Right atrium auricular region (tissue), 2 donors: ENCODE data around the gene SAMD1. TPM values are rescaled to one million over a fixed set of nuclear protein-coding genes. Genes with fewer than 3 reads are reported as not detected.

Source experiments
- DNase-seq: peaks from one replicate; pipeline ENCODE4 v3.0.0-alpha.2; 2019; ENCODE audit warnings: low spot score
- H3K27ac ChIP-seq, 2 donors: fragments of 200-600 bp; sonication (generic); 1 replicate in 1 of 2; 2 replicates in 1 of 2; pipeline ENCODE4 v1.5.1; 2016 to 2019
- H3K27me3 ChIP-seq, 2 donors: fragments of 200-600 bp; sonication (generic); one replicate each; pipeline versions ENCODE4 v1.5.1 to v1.6.0; 2017 to 2019
- H3K36me3 ChIP-seq: fragments of 200-600 bp; sonication (generic); one replicate; pipeline ENCODE4 v1.5.1; 2016
- H3K4me1 ChIP-seq, 2 donors: fragments of 200-600 bp; sonication (generic); one replicate each; pipeline versions ENCODE4 v1.5.1 to v1.6.0; 2017 to 2019
- H3K4me3 ChIP-seq, 2 donors: fragments of 200-600 bp; sonication (generic); 1 replicate in 1 of 2; 2 replicates in 1 of 2; pipeline ENCODE4 v1.5.1; 2017 to 2019; ENCODE audit warnings: mild to moderate bottlenecking in 1 of 2, moderate library complexity in 1 of 2
- H3K9me3 ChIP-seq, 2 donors: fragments of 200-600 bp; sonication (generic); one replicate each; pipeline ENCODE4 v1.5.1; 2019
- total RNA-seq, 2 donors: library from RNA; depleted of rRNA; stranded (reverse); fragments of >200 nt; gene quantifications; one replicate each; pipeline ENCODE4 v1.1.0, GENCODE V29; 2016
- TF ChIP-seq, protein P1 (sequence below), 2 donors: fragments of 200-600 bp; sonication (generic); IDR thresholded peaks; one replicate each; pipeline ENCODE4 v1.5.1; 2019; ENCODE audit warnings: antibody characterized with exemption in 2 of 2

Gene SAMD1
- total RNA-seq, 2 donors from 2014 or later, result 20.2 to 38.2 TPM

DNA sequence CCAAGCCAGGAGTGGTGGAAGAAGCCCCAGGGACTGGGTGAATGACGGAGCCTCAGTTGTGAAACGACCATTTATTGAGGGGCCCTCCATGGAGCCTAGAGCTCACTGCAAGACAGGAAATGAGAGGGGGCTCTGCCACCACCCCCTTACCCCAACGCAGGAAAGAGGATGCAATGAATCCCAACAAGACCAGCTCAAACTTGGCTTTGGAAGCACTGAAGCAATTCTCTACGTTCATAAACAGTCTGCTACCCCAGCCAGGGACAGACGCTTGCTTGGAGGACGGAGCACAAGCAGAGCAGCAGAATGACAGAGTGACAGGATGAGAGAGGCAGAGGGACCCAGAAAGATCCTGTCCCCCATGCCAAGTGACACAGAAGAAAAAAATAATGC is 26.0 kb upstream of the SAMD1 start:
- peak overlapping the region; percentile 92 to 96 for H3K27ac ChIP-seq
- no peaks in the 10 kb centered on the region for H3K9me3 ChIP-seq
- DNase-seq, result no peak
- TF ChIP-seq, protein P1, sequence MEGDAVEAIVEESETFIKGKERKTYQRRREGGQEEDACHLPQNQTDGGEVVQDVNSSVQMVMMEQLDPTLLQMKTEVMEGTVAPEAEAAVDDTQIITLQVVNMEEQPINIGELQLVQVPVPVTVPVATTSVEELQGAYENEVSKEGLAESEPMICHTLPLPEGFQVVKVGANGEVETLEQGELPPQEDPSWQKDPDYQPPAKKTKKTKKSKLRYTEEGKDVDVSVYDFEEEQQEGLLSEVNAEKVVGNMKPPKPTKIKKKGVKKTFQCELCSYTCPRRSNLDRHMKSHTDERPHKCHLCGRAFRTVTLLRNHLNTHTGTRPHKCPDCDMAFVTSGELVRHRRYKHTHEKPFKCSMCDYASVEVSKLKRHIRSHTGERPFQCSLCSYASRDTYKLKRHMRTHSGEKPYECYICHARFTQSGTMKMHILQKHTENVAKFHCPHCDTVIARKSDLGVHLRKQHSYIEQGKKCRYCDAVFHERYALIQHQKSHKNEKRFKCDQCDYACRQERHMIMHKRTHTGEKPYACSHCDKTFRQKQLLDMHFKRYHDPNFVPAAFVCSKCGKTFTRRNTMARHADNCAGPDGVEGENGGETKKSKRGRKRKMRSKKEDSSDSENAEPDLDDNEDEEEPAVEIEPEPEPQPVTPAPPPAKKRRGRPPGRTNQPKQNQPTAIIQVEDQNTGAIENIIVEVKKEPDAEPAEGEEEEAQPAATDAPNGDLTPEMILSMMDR (IDR thresholded peaks at IDR 0.05), result no peak
- no peaks in the 10 kb centered on the region for H3K36me3 ChIP-seq
- H3K4me1 ChIP-seq, result peaks cover 0 to 79% of the 10 kb centered on the region in 2 donors
- peak overlapping the region; percentile 94 to 99 for H3K4me3 ChIP-seq
- H3K27me3 ChIP-seq, result no peaks in the 10 kb centered on the region

DNA sequence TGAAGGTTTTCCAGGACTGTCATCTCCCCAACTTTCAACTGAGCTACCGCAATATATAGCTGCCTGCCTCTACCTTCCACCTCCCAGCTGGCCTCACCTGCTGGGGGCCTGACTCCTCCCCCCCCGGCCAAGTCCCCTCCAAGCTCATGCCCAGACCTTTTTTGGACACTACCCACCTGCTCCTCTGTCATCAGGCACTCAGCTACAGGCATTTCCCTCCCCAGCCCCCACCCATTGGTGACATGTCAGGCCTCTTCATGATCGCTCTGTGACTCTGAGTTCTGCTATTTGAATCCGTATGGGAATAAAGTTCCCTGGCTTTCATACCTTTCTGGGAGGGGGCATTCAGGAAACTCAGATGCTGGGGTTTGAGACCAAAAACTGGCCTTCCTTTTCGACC is 25.2 kb upstream of the SAMD1 start:
- Histone ChIP-seq H3K36me3 (no peaks in the 10 kb centered on the region), H3K9me3 (no peaks in the 10 kb centered on the region), H3K4me1 (peaks cover 0 to 87% of the 10 kb centered on the region in 2 donors), H3K27me3 (no peaks in the 10 kb centered on the region), H3K4me3 (peak overlapping the region; percentile 94 to 99), H3K27ac (peak overlapping the region; percentile 92 to 96)
- no peak for DNase-seq
- TF ChIP-seq, protein P1 (IDR thresholded peaks at IDR 0.05), result no peak

DNA sequence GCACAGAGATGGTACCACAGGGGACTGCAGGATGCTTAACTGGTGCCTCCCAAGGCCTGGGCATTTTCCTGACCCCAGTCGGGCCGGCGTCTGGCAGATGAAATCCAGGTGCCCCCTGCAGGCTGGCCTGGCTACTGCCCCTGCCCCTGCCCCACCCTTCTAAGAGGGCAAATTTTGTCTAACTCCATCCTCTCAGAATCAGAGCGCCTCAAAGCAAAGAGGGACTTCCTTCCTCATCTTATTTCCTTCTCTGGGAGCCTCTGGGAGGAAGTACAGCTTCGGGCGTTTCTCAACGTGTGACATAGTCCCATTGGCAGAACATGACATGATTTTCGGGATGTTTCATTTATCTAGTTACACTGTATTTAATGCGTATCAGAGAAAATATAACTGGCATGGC is 24.3 kb upstream of the SAMD1 start:
- DNase-seq, result peak; percentile 71
- no peaks in the 10 kb centered on the region for H3K9me3 ChIP-seq
- no peaks in the 10 kb centered on the region for H3K27me3 ChIP-seq
- TF ChIP-seq, protein P1 (IDR thresholded peaks at IDR 0.05), result peak; percentile 33 to 73
- H3K36me3 ChIP-seq, result no peaks in the 10 kb centered on the region
- peaks cover 0 to 83% of the 10 kb centered on the region in 2 donors for H3K4me1 ChIP-seq
- H3K27ac ChIP-seq, result peak overlapping the region; percentile 92 to 96
- no peak overlapping the region for H3K4me3 ChIP-seq

DNA sequence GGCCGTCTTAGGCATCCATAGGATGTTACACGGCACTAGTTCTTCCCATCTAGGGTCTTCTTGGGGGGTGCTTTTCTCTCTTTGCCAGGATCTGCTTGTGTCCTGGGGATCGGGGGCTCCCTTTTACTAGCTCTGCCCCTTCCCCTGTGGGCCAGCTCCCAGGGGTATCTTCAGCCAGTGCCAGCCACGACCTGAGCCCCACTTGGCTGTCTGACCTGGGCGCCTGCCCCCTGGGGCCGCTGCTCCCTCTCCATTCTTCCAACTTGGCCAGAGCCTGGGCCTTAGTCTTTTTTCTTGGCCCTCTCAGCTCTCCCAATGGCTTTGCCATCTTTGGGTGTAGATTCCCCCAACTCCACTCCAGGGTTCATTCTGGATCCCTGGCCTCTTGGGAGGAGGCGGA is 23.9 kb upstream of the SAMD1 start:
- Histone ChIP-seq H3K9me3 (no peaks in the 10 kb centered on the region), H3K27me3 (no peaks in the 10 kb centered on the region), H3K4me3 (no peak overlapping the region), H3K27ac (peak overlapping the region; percentile 92 to 96), H3K4me1 (peaks cover 0 to 79% of the 10 kb centered on the region in 2 donors), H3K36me3 (no peaks in the 10 kb centered on the region)
- DNase-seq, result no peak
- TF ChIP-seq, protein P1 (IDR thresholded peaks at IDR 0.05), result no peak

DNA sequence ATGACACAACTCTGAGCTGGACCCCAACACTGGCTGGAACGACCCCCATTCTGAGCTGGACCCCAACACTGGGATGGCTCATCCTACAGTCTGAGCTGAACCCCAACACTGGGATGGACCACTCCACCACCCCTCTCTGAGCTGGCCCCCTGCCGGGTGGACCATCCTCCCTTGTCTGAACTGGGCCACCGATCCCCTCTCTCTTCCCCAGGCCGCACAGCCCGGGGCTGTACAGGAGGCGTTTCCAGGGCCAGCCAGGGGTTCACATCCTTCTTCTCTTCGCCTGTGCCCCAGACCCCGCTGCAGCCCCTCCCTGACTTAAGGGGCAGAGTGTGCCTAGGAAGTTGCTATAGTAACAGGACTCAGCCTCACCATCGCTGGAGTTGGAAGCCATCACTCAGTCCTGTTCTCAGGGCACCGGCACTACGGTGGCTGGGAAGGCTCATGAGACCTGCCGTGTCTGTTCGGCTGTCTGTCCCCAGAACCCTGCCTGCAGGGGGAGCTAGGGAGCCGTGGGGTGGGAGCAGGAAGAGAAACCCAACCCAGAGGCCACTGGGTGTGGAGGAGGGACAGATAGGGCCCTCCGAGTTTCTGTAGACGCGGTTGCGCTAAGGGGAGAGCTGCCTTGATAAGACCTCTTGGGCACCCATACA is 23.3 kb upstream of the SAMD1 start:
- Histone ChIP-seq H3K27ac (peak overlapping the region; percentile 92 to 96), H3K36me3 (peaks cover 4% of the 10 kb centered on the region), H3K4me3 (peak overlapping the region in 1 of 2 donors; percentile 35), H3K9me3 (no peaks in the 10 kb centered on the region), H3K27me3 (no peaks in the 10 kb centered on the region), H3K4me1 (peaks cover 0 to 74% of the 10 kb centered on the region in 2 donors)
- TF ChIP-seq, protein P1 (IDR thresholded peaks at IDR 0.05), result no peak
- no peak for DNase-seq
